ENCODE data around the gene PTCD2. TPM values are rescaled to one million over a fixed set of nuclear protein-coding genes. Genes with fewer than 3 reads are reported as not detected.

The PTCD2 gene
- total RNA-seq, 1 donor from 2014 or later = 12.1 TPM

DNA sequence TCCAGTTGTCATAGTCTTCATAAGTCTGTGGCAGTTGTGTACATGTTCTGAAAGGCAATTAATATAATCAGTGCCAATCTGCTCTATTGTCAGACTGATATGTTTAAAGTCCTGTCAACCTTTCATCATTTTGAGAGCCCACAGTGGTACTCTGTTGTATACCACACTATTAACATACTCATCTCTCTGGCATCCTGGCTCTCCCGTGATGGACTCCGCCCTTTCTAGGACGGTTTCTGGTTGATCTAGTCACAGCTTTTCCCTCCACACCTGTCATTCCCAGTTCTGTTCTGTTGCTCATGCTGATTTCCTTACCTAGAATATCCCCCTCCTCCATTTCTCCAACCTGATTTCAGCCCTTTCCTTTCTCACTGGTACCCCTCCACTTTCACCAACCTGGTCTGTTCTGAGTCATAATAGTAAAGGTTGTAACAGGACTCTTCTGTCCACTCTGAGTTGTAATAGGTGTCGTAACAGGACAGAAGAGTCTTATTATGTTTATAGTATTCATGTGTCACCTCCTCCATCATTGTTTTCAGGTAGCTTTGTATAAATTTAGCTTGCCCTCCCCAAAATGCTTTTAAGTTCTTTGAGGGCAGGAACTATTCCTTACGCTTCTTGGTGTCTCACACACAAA, 4.1 kb downstream of the PTCD2 start:
- peak overlapping the region; percentile 7 for H3K4me3 Mint-ChIP-seq
- H3K36me3 Mint-ChIP-seq = peaks cover 26% of the 10 kb centered on the region
- no peaks in the 10 kb centered on the region for H3K9me3 Mint-ChIP-seq

GRCh38 chr5:72325566-72326305, 5.6 kb downstream of the PTCD2 start:
- Mint-ChIP-seq H3K4me1 (ENCODE audit: unreplicated experiment) (no peaks in the 10 kb centered on the region), H3K9me3 (no peaks in the 10 kb centered on the region), H3K36me3 (peaks cover 37% of the 10 kb centered on the region), H3K27ac (no peak overlapping the region), H3K27me3 (no peaks in the 10 kb centered on the region), H3K4me3 (no peak overlapping the region)
- no peak for DNase-seq (ENCODE audit: extremely low spot score, unreplicated experiment)
- no peak for TF ChIP-seq CTCF (conservative IDR thresholded peaks at IDR 0.05)

More for the DNA sequence above, 4.1 kb downstream of the PTCD2 start:
- no peak for TF ChIP-seq CTCF (conservative IDR thresholded peaks at IDR 0.05)
- DNase-seq (ENCODE audit: extremely low spot score, unreplicated experiment) = no peak
- peak overlapping the region; percentile 52 for H3K27ac Mint-ChIP-seq
- peaks cover 7% of the 10 kb centered on the region for H3K4me1 Mint-ChIP-seq (ENCODE audit: unreplicated experiment)
- H3K27me3 Mint-ChIP-seq = no peaks in the 10 kb centered on the region

- H3K27ac Mint-ChIP-seq = no peak overlapping the region
- no peaks in the 10 kb centered on the region for H3K9me3 Mint-ChIP-seq
- no peak overlapping the region for H3K4me3 Mint-ChIP-seq
- peaks cover 42% of the 10 kb centered on the region for H3K36me3 Mint-ChIP-seq
- no peak for TF ChIP-seq CTCF (conservative IDR thresholded peaks at IDR 0.05)
- DNase-seq (ENCODE audit: extremely low spot score, unreplicated experiment) = no peak
- H3K4me1 Mint-ChIP-seq (ENCODE audit: unreplicated experiment) = no peaks in the 10 kb centered on the region
- no peaks in the 10 kb centered on the region for H3K27me3 Mint-ChIP-seq
Measured at GRCh38 chr5:72326306-72326649, 6.1 kb downstream of the PTCD2 start.

DNA sequence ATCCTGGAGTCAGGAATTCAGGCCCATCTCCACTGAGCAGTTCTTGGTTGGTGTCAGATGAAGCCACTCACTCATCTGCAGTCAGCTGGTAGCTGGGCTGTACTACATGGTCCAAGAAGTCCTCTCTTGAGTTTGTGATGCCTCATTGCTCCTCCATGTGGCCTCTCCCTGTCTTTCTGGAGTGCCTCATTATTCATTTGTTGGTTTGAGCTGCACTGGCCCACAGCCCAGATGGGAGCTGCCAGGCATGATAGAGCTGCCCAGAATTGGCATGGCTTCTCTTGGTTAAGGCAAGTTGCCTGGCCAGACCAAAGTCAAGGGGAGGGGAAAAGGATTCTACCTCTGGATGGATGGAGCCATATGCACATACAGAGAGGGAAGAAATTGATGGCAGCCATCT, 8.0 kb downstream of the PTCD2 start:
- DNase-seq (ENCODE audit: extremely low spot score, unreplicated experiment) = no peak

GRCh38 chr5:72330712-72331111, 10.5 kb downstream of the PTCD2 start:
- no peak for TF ChIP-seq CTCF (conservative IDR thresholded peaks at IDR 0.05)
- Mint-ChIP-seq H3K36me3 (peaks cover 39% of the 10 kb centered on the region), H3K4me3 (no peak overlapping the region), H3K4me1 (ENCODE audit: unreplicated experiment) (no peaks in the 10 kb centered on the region), H3K27me3 (no peaks in the 10 kb centered on the region), H3K27ac (no peak overlapping the region), H3K9me3 (no peaks in the 10 kb centered on the region)
- no peak for DNase-seq (ENCODE audit: extremely low spot score, unreplicated experiment)

More for the DNA sequence above, 8.0 kb downstream of the PTCD2 start:
- no peak for TF ChIP-seq CTCF (conservative IDR thresholded peaks at IDR 0.05)
- no peak overlapping the region for H3K27ac Mint-ChIP-seq
- H3K9me3 Mint-ChIP-seq = no peaks in the 10 kb centered on the region
- no peaks in the 10 kb centered on the region for H3K27me3 Mint-ChIP-seq
- peaks cover 47% of the 10 kb centered on the region for H3K36me3 Mint-ChIP-seq
- no peak overlapping the region for H3K4me3 Mint-ChIP-seq
- no peaks in the 10 kb centered on the region for H3K4me1 Mint-ChIP-seq (ENCODE audit: unreplicated experiment)
